GM12878 (cell line): ENCODE measurements around the gene FASN. TPM values are rescaled to one million over a fixed set of nuclear protein-coding genes. Genes with fewer than 3 reads are reported as not detected.

Experiments used
- ATAC-seq: fragments of 200-7000 bp; cut with Tn5 transposase; 3 replicates; pipeline ENCODE4 v1.9.1; 2020; ENCODE audit warnings: mild to moderate bottlenecking, moderate library complexity
- BruUV-seq: library from RNA; stranded (reverse); fragments of 400-500 nt; replicated peaks from 2 replicates; lab custom pipeline; 2021; lab: Mats Ljungman, UMichigan
- CTCF ChIA-PET: fragments of 300-600 bp; sonication (Branson Sonifier 250); formaldehyde crosslinking; extraction: SDS; loops from one replicate; lab custom pipeline; 2021; ENCODE audit warnings: inconsistent platforms; lab: Yijun Ruan, JAX
- POLR2A ChIA-PET: fragments of 350-600 bp; formaldehyde crosslinking; extraction: SDS; loops from one replicate; lab custom pipeline; 2021; ENCODE audit warnings: inconsistent platforms; lab: Charles Lee
- RAD21 ChIA-PET: fragments of 300-600 bp; sonication (Branson Sonifier 250); formaldehyde crosslinking; loops from one replicate; lab custom pipeline; 2023; ENCODE audit warnings: antibody characterized with exemption; ENCODE audit not compliant: unreplicated experiment; lab: Charles Lee
- SMC1A ChIA-PET: fragments of 300-600 bp; sonication (Branson Sonifier 250); formaldehyde crosslinking; loops from one replicate; lab custom pipeline; 2023; ENCODE audit not compliant: unreplicated experiment, uncharacterized antibody; lab: Charles Lee
- DNase-seq: peaks from one replicate; pipeline ENCODE4 v3.0.0-alpha.2; 2011; ENCODE audit warnings: low read depth, low spot score
- FAIRE-seq: peaks from 3 replicates; lab custom pipeline; 2011; peaks lifted over from hg19 to GRCh38; lab: Jason Lieb, UNC
- H2AFZ ChIP-seq: 2 replicates; pipeline ENCODE4 v1.6.0; 2011; ENCODE audit warnings: low read depth, low read length, control low read depth; ENCODE audit not compliant: control insufficient read depth
- H3K27ac ChIP-seq: 2 replicates; pipeline ENCODE4 v1.5.1; 2011; ENCODE audit warnings: control low read depth; ENCODE audit not compliant: control insufficient read depth, insufficient read depth
- H3K27me3 ChIP-seq, 2 experiments: replicated peaks in 1 of 2; 2 replicates each; pipeline versions ENCODE4 v1.6.0 to v1.6.1; 2011; ENCODE audit warnings: low read length in 1 of 2; ENCODE audit not compliant: control insufficient read depth in 2 of 2, insufficient read depth in 2 of 2
- H3K36me3 ChIP-seq, 2 experiments: 2 replicates each; pipeline ENCODE4 v1.5.1; 2011; ENCODE audit warnings: low read length in 1 of 2; ENCODE audit not compliant: control insufficient read depth in 2 of 2, insufficient read depth in 2 of 2
- H3K4me1 ChIP-seq: 2 replicates; pipeline ENCODE4 v1.6.1; 2011; ENCODE audit warnings: mild to moderate bottlenecking, low read length, moderate library complexity, mixed read lengths; ENCODE audit not compliant: control insufficient read depth, insufficient read depth
- H3K4me2 ChIP-seq: 2 replicates; pipeline ENCODE4 v1.6.0; 2011; ENCODE audit warnings: control low read depth; ENCODE audit not compliant: control insufficient read depth, insufficient read depth
- H3K4me3 ChIP-seq: fragments of 200-600 bp; sonication (generic); 2 replicates; pipeline ENCODE4 v1.5.1; 2016
- H3K79me2 ChIP-seq: 2 replicates; pipeline ENCODE4 v1.6.0; 2011; ENCODE audit warnings: low read length; ENCODE audit not compliant: control insufficient read depth, insufficient read depth
- H3K9ac ChIP-seq: 2 replicates; pipeline ENCODE4 v1.8.0; 2011; ENCODE audit warnings: low read length, control low read depth, mixed read lengths; ENCODE audit not compliant: control insufficient read depth, insufficient read depth
- H3K9me3 ChIP-seq: replicated peaks from 3 replicates; pipeline ENCODE4 v1.5.1; 2011; ENCODE audit warnings: mild to moderate bottlenecking, low read length; ENCODE audit not compliant: control insufficient read depth, insufficient read depth
- H4K20me1 ChIP-seq: 2 replicates; pipeline ENCODE4 v1.6.0; 2011; ENCODE audit not compliant: control insufficient read depth, insufficient read depth
- CREM ChIP-seq: IDR thresholded peaks from 2 replicates; pipeline ENCODE4 v1.6.1; 2014; ENCODE audit warnings: antibody characterized with exemption, low read depth
- EP300 ChIP-seq, 2 experiments: fragments of 150-350 bp in 1 of 2; IDR thresholded peaks; 2 replicates each; pipeline ENCODE4 v1.6.1; 2011 to 2012; ENCODE audit warnings: low read depth in 2 of 2, low read length in 2 of 2, borderline replicate concordance in 1 of 2, improper control_type of control experiment in 1 of 2, inconsistent platforms in 1 of 2; ENCODE audit not compliant: control insufficient read depth in 1 of 2
- FOXM1 ChIP-seq: IDR thresholded peaks from 2 replicates; pipeline ENCODE4 v1.6.1; 2012; ENCODE audit warnings: low read depth, mild to moderate bottlenecking, inconsistent platforms, low read length, moderate library complexity
- GABPA ChIP-seq: IDR thresholded peaks from 2 replicates; pipeline ENCODE4 v1.6.1; 2014; ENCODE audit warnings: antibody characterized with exemption, low read depth, mild to moderate bottlenecking, inconsistent platforms
- POLR2AphosphoS2 ChIP-seq: IDR thresholded peaks from 2 replicates; pipeline ENCODE4 v1.6.1; 2011; ENCODE audit warnings: low read depth, mild to moderate bottlenecking, low read length, improper control_type of control experiment, moderate library complexity
- WGBS: methylation state at CpG from one replicate; pipeline ENCODE4 v1.1.6; 2016; ENCODE audit warnings: low lambda C conversion rate; ENCODE audit not compliant: insufficient replicate concordance, insufficient coverage; ENCODE audit errors: missing lambda C conversion rate; 5-methylcytosine and 5-hydroxymethylcytosine counted together
- in situ Hi-C: fragments of 300-500 bp; cut with MboI; formaldehyde crosslinking; loops from 9 replicates; pipeline ENCODE4 v1.14.3; 2018; ENCODE audit warnings: mixed read lengths
- intact Hi-C: fragments of 100-400 bp; cut with micrococcal nuclease; formaldehyde crosslinking; loops from one replicate; pipeline ENCODE4 v1.14.2; 2022; ENCODE audit not compliant: unreplicated experiment
- polyA plus RNA-seq, 11 experiments: library from polyadenylated mRNA; depleted of rRNA in 4 of 11; unstranded in 6 of 11; stranded (reverse) in 5 of 11; fragments of >200 nt; fragmentation: Nextera tagmentation in 4 of 11; fragmentation: Illumina TruSeq in 1 of 11; extraction: Ambion mirVana in 4 of 11; extraction: Trizol in 1 of 11; gene quantifications; 1 replicate in 1 of 11; 2 replicates in 10 of 11; pipeline versions ENCODE4 v1.2.1 to v1.2.3, GENCODE V29; 2011 to 2016; ENCODE audit warnings: inconsistent platforms in 2 of 11, missing spikeins in 2 of 11, low read depth in 1 of 11
- total RNA-seq, 4 experiments: library from RNA; depleted of rRNA in 3 of 4; stranded (reverse); fragments of >200 nt in 3 of 4; fragmentation: Illumina TruSeq in 1 of 4; extraction: Trizol in 1 of 4; gene quantifications; 2 replicates each; pipeline versions ENCODE4 v1.2.1 to v1.2.3, GENCODE V29; 2013 to 2021
- TF ChIP-seq, protein P1 (sequence below), 3 experiments: IDR thresholded peaks in 2 of 3; conservative IDR thresholded peaks in 1 of 3; 2 replicates each; pipeline ENCODE4 v1.5.1; 2011; ENCODE audit warnings: low read depth in 3 of 3, low read length in 3 of 3, mild to moderate bottlenecking in 3 of 3, control low read depth in 2 of 3, moderate library complexity in 2 of 3, inconsistent platforms in 1 of 3, mixed read lengths in 1 of 3; ENCODE audit not compliant: control insufficient read depth in 2 of 3, insufficient read depth in 1 of 3; ENCODE audit errors: extremely low read depth in 1 of 3

FASN gene
- total and polyA plus RNA-seq, 10 of the 15 experiments (the other 5 are each of a cell fraction or from before 2014, with no cell fraction given), result 0.19 to 333 (median 30.4) TPM

DNA sequence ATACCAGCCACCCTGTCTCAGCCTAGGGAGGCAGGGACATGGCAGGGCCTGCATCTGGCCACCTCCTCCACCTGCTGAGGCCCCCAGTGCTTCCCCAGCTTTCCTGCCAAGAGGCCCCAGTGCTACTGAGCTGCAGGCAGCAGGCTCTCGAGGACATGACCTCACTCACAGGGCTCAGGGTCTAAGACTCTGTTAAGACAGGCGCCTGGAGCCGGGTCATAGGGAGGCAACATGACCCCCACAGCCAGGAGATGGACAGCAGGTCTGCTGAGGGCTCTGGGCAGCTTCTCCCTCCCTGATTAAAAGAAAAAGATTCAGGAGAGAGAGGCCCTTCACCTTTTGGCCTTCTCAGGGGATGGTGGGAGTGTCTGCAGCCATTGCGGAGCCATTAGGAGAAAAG is 23.2 kb upstream of the FASN start:
- no peaks in the 10 kb centered on the region for H4K20me1 ChIP-seq
- in situ Hi-C loops (no loop called here), intact Hi-C loops (no loop called here)
- no peak overlapping the region for H3K27ac ChIP-seq
- H3K4me3 ChIP-seq, result no peak overlapping the region
- H3K36me3 ChIP-seq, result no peaks in the 10 kb centered on the region
- H3K79me2 ChIP-seq, result no peaks in the 10 kb centered on the region
- ATAC-seq (no peak), FAIRE-seq (no peak), DNase-seq (no peak)
- POLR2A ChIA-PET, result interaction anchor here (1.0 kb wide), 1 partner anchor 12 kb away, joined by 3 read pairs; no protein-coding TSS in a partner anchor
- CTCF ChIA-PET, result no interaction called here
- RAD21 ChIA-PET, result no interaction called here
- H3K4me2 ChIP-seq, result no peak overlapping the region
- BruUV-seq, result no TSS peak
- no peak overlapping the region for H3K9ac ChIP-seq
- 47% methylated on average over 4 of the region's 4 CpGs for WGBS
- no peaks in the 10 kb centered on the region for H3K4me1 ChIP-seq
- TF ChIP-seq EP300 (IDR thresholded peaks at IDR 0.05; ENCODE audit: borderline replicate concordance in 1 of 2, control insufficient read depth in 1 of 2, low read depth in 2 of 2, low read length in 2 of 2) (no peak), FOXM1 (no peak), CREM (no peak), POLR2AphosphoS2 (no peak), GABPA (no peak)
- TF ChIP-seq, protein P1, sequence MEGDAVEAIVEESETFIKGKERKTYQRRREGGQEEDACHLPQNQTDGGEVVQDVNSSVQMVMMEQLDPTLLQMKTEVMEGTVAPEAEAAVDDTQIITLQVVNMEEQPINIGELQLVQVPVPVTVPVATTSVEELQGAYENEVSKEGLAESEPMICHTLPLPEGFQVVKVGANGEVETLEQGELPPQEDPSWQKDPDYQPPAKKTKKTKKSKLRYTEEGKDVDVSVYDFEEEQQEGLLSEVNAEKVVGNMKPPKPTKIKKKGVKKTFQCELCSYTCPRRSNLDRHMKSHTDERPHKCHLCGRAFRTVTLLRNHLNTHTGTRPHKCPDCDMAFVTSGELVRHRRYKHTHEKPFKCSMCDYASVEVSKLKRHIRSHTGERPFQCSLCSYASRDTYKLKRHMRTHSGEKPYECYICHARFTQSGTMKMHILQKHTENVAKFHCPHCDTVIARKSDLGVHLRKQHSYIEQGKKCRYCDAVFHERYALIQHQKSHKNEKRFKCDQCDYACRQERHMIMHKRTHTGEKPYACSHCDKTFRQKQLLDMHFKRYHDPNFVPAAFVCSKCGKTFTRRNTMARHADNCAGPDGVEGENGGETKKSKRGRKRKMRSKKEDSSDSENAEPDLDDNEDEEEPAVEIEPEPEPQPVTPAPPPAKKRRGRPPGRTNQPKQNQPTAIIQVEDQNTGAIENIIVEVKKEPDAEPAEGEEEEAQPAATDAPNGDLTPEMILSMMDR (IDR thresholded peaks at IDR 0.05 in 2 of 3, conservative IDR thresholded peaks at IDR 0.05 in 1 of 3; ENCODE audit: control insufficient read depth in 2 of 3, extremely low read depth in 1 of 3, insufficient read depth in 1 of 3, low read depth in 3 of 3, low read length in 3 of 3), result no peak
- no peaks in the 10 kb centered on the region for H3K9me3 ChIP-seq
- no peak overlapping the region for H2AFZ ChIP-seq
- no peaks in the 10 kb centered on the region for H3K27me3 ChIP-seq
- SMC1A ChIA-PET, result no interaction called here
